Measurements from ENCODE around the gene XPO1. TPM values are rescaled to one million over a fixed set of nuclear protein-coding genes. Genes with fewer than 3 reads are reported as not detected.
"Not testable (repeated sequence)": the region's sequence is repeated elsewhere in the genome, so short reads cannot be mapped to it uniquely, and the experiment has no call there.

The XPO1 gene
- total and polyA plus RNA-seq, 8 donors = 22.7 to 71.3 (median 39.0) TPM

DNA sequence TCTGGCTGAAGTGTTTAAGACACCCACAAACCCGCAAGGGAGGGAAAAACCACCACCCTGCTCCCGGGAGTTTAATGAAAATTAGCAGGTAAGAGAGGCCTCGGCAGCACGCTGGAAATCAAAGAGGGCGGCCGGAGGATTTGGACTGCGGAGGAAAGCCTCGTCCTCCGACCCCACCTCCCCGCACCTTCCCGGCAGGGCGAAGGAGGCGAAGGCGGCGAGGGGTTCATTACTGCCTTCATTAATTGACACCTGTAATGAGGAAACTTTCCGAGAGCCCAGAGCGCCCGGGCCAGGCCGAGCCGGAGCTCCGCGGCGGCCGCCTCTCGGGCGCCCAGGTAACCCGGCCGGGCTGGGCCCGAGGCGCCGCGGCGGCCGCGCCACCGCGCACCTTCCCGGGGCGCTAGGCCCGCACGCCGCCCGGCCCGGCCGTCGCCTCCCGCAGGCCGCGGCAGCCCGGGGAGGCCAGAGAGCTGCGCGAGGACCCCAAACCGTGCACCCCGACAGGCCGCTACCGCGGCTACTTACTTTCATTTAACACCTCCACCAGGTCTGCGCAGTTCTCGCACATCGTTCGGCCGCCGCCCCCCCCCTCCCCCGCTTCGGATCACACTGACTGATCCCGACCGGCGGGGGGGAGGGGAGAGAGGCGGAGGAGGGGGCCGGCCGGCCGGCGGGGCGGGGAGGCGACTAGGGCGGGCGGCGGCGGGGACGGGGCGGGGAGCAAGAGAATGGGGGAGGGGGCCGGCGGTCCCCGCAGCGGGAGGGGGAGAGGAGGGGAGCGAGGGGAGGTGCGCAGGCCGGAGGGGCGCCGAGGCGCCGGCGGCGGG, 67.8 kb downstream of the XPO1 start:
- peak; percentile 85 to 94 (median 93) for DNase-seq
- TF ChIP-seq, protein P1, sequence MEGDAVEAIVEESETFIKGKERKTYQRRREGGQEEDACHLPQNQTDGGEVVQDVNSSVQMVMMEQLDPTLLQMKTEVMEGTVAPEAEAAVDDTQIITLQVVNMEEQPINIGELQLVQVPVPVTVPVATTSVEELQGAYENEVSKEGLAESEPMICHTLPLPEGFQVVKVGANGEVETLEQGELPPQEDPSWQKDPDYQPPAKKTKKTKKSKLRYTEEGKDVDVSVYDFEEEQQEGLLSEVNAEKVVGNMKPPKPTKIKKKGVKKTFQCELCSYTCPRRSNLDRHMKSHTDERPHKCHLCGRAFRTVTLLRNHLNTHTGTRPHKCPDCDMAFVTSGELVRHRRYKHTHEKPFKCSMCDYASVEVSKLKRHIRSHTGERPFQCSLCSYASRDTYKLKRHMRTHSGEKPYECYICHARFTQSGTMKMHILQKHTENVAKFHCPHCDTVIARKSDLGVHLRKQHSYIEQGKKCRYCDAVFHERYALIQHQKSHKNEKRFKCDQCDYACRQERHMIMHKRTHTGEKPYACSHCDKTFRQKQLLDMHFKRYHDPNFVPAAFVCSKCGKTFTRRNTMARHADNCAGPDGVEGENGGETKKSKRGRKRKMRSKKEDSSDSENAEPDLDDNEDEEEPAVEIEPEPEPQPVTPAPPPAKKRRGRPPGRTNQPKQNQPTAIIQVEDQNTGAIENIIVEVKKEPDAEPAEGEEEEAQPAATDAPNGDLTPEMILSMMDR (IDR thresholded peaks at IDR 0.05) = no peak
- H3K4me3 ChIP-seq = peak overlapping the region; percentile 66 to 89 (median 85)
- peak; percentile 72 to 80 (median 76) for ATAC-seq
- H3K27me3 ChIP-seq = no peaks in the 10 kb centered on the region
- H3K36me3 ChIP-seq = no peaks in the 10 kb centered on the region
- intact Hi-C loops (cut with DNase I) = loop anchor here in 1 of 3 donors (10.0 kb wide), 1 partner anchor 64 kb away; the partner anchor contains the start of gene XPO1
- no peak for FAIRE-seq
- WGBS, 2 donors = 0 to 1% methylated on average over 34 to 80 of the region's 94 CpGs
- H3K27ac ChIP-seq = peak overlapping the region; percentile 88 to 98 (median 95)
- no peaks in the 10 kb centered on the region for H3K9me3 ChIP-seq
- peaks cover 2 to 20% (median 14%) of the 10 kb centered on the region in 3 donors for H3K4me1 ChIP-seq

DNA sequence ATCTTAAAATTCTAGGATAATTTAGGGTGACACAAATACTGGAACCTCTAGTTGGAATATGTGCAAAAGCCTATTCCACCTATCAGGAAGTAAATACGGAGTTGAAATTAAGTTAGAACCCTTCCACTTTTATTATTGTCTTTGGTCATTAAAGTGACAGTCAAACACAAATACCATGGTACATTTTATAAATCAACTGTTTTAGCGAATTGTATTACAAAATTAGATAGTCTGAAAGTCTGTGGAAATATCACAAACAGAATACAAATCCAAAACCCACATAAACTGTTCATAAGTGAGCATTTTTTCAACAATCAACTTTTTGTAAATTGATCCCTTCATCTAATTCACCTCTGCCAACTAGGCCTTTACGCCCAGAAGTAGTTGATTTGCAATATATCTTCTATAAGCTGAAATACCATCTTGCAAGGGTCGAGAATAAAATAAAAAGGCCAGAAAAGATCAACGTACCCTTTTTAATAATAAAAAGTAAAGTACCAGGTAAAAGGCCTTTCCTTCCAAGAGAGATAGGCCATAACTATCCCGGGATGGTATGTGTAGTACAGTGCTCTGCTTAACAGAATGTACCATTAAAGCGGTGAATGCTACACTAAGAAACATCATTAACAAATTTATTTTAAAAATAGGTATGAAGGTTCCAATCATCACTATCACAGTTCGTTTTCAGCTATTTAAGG, 68.6 kb downstream of the XPO1 start:
- DNase-seq = no peak
- no peak for ATAC-seq
- Histone ChIP-seq H3K4me3 (peak overlapping the region; percentile 36 to 89 (median 76)), H3K9me3 (no peaks in the 10 kb centered on the region), H3K4me1 (peaks cover 2 to 22% (median 19%) of the 10 kb centered on the region in 3 donors), H3K36me3 (no peaks in the 10 kb centered on the region), H3K27me3 (no peaks in the 10 kb centered on the region), H3K27ac (peak overlapping the region; percentile 46 to 98 (median 93))
- WGBS, 2 donors = 2 to 3% methylated on average over 8 of the region's 8 CpGs
- TF ChIP-seq, protein P1 (IDR thresholded peaks at IDR 0.05) = no peak
- intact Hi-C loops (cut with DNase I) = loop anchor here in 1 of 3 donors (10.0 kb wide), 1 partner anchor 65 kb away; the partner anchor contains the start of gene XPO1
- no peak for FAIRE-seq

DNA sequence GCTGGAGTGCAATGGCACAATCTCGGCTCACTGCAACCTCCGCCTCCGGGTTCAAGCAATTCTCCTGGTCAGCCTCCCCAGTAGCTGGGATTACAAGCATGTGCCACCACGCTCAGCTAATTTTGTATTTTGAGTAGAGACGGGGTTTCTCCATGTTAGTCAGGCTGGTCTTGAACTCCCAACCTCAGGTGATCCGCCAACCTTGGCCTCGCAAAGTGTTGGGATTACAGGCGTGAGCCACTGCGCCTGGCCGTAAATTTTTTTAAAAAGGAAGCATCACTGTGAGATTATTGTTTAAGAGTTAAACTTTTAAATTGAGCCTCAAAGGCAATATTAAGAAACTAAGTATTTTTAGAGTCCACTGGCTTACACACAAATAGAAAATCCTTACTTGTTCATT, 69.9 kb downstream of the XPO1 start:
- ATAC-seq; intact Hi-C loops (cut with DNase I): not testable (repeated sequence)

DNA sequence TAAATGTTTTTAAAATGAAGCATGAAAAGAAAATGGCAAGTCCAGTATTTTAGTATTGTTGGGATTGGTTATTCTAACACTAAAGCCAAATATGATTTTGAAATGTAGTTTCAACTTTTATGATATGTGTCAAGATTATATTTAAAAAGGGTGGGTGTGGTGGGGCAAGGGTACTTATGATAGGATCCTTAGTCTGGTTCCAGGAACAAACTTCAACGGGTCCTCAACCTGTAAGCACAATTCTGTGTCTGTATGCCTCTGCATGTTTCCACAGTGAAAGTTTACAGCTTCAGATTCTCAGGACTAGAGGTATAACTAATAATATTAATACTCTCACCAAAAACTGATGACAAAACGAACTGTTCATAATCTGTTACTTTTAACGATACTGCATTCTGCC, 73.1 kb downstream of the XPO1 start:
- FAIRE-seq (no peak), DNase-seq (no peak), ATAC-seq (no peak)
- H3K27ac ChIP-seq = no peak overlapping the region
- no peaks in the 10 kb centered on the region for H3K27me3 ChIP-seq
- intact Hi-C loops (cut with DNase I) = no loop called here
- WGBS, 2 donors = 34 to 36% methylated on average over 3 of the region's 3 CpGs
- H3K4me3 ChIP-seq = no peak overlapping the region
- peaks cover 2 to 16% (median 15%) of the 10 kb centered on the region in 3 donors for H3K4me1 ChIP-seq
- TF ChIP-seq, protein P1 (IDR thresholded peaks at IDR 0.05) = no peak
- no peaks in the 10 kb centered on the region for H3K36me3 ChIP-seq
- H3K9me3 ChIP-seq = no peaks in the 10 kb centered on the region

More for the DNA sequence above, 69.9 kb downstream of the XPO1 start:
- H3K9me3 ChIP-seq, FAIRE-seq, H3K27me3 ChIP-seq, DNase-seq, H3K27ac ChIP-seq, H3K36me3 ChIP-seq, H3K4me3 ChIP-seq: not testable (repeated sequence)
- H3K4me1 ChIP-seq = peaks cover 2 to 23% (median 20%) of the 10 kb centered on the region in 3 donors
- WGBS, 2 donors = 94 to 96% methylated on average over 10 of the region's 10 CpGs

DNA sequence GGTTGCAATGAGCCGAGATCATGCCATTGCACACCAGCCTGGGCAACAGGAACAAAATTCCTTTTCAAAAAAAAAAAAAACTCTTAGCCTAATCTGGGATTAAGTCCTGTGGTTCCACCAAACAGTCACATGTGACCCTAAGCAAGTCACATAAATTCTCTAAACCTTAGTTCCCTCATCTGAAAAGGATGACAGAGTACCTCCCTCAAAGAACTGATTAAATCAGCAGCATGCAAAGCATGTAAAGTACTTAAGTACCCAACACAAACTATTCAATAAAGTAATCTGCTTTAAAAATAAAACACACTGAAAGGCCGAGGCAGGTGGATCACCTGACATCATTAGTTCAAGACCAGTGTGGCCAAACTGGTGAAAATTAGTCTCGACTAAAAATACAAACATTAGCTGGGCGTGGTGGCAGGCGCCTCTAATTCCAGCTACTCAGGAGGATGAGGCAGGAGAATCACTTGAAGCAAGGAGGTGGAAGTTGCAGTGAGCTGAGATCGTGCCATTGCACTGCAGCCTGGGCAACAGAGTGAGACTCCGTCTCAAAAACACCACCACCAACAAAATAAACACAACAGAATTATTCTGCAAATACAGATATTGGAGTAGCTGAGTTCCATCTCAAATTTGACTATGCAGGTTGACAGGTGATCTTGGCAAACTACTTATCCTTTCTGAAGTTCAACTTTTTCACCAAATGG, 74.2 kb downstream of the XPO1 start:
- FAIRE-seq (no peak), ATAC-seq (no peak), DNase-seq (no peak)
- 75% methylated on average over 7 of the region's 7 CpGs for WGBS, 2 donors
- H3K9me3 ChIP-seq = no peaks in the 10 kb centered on the region
- TF ChIP-seq, protein P1 (IDR thresholded peaks at IDR 0.05) = no peak
- no peak overlapping the region for H3K4me3 ChIP-seq
- no peak overlapping the region for H3K27ac ChIP-seq
- no peaks in the 10 kb centered on the region for H3K27me3 ChIP-seq
- H3K4me1 ChIP-seq = peaks cover 2 to 19% (median 10%) of the 10 kb centered on the region in 3 donors
- no peaks in the 10 kb centered on the region for H3K36me3 ChIP-seq
- intact Hi-C loops (cut with DNase I) = no loop called here
